Measurements from ENCODE around the gene ITGB1BP1. TPM values are rescaled to one million over a fixed set of nuclear protein-coding genes. Genes with fewer than 3 reads are reported as not detected.
A peak's percentile ranks its signal among the peaks of the same experiment; 100 is the strongest.

The ITGB1BP1 gene
- total and polyA plus RNA-seq, 2 of the 13 experiments (the other 11 are each of a cell fraction or from before 2014, with no cell fraction given) = 106 to 108 TPM

- peaks cover 8% of the 10 kb centered on the region; the same call in 1 of the 2 replicates for H3K4me1 ChIP-seq (ENCODE audit: insufficient read depth, low read length)
- no peak overlapping the region for H2AFZ ChIP-seq (ENCODE audit: low read length)
- ChIA-PET POLR2A (no interaction called here), CTCF (ENCODE audit: low intra/inter-chr PET ratio, low total read pairs) (no interaction called here)
- intact Hi-C loops (cut with micrococcal nuclease; ENCODE audit: unreplicated experiment) = no loop called here
- no peak overlapping the region for H3K27ac ChIP-seq (ENCODE audit: extremely low read length, insufficient read depth, low read length)
- 70% methylated on average over 7 of the region's 7 CpGs for WGBS (ENCODE audit: low lambda C conversion rate)
- H3K4me2 ChIP-seq (ENCODE audit: low read depth, low read length) = no peak overlapping the region
- H3K9me3 ChIP-seq (ENCODE audit: low read length) = no peaks in the 10 kb centered on the region
- DNase-seq (ENCODE audit: low spot score) = no peak
- no peaks in the 10 kb centered on the region for H4K20me1 ChIP-seq (ENCODE audit: insufficient read depth, low read length)
- H3K79me2 ChIP-seq (ENCODE audit: insufficient read depth, low read length) = no peaks in the 10 kb centered on the region
- no peak overlapping the region for H3K4me3 ChIP-seq (replicated peaks in 1 of 3; ENCODE audit: insufficient read depth in 1 of 3, low read depth in 2 of 3, low read length in 3 of 3)
- no peak for FAIRE-seq
- BruUV-seq (replicated peaks) = no TSS peak
- peaks cover 14 to 57% of the 10 kb centered on the region in 2 experiments for H3K36me3 ChIP-seq (replicated peaks in 1 of 2; ENCODE audit: control insufficient read depth in 1 of 2, insufficient read depth in 2 of 2, low read length in 2 of 2)
- H3K9ac ChIP-seq (ENCODE audit: insufficient read depth, low read depth, low read length) = no peak overlapping the region
- ATAC-seq = peak; percentile 64
- in situ Hi-C loops (cut with HindIII; ENCODE audit: extremely low pct_ligation_motif_present, low pct_unique_long_range_greater_than_20kb) = no loop called here
- H3K27me3 ChIP-seq (ENCODE audit: control insufficient read depth in 1 of 2, insufficient read depth in 2 of 2, low read length in 2 of 2) = no peaks in the 10 kb centered on the region
- TF ChIP-seq GATAD2A (CRISPR knock-in tag; IDR thresholded peaks at IDR 0.05) (peak; percentile 52; the same call in 1 of the 2 replicates), YEATS2 (CRISPR knock-in tag; IDR thresholded peaks at IDR 0.05; ENCODE audit: borderline replicate concordance) (no peak), NR2F6 (IDR thresholded peaks at IDR 0.05) (no peak), NR2F6 (CRISPR knock-in tag; IDR thresholded peaks at IDR 0.05) (no peak), FOSL2 (CRISPR knock-in tag; IDR thresholded peaks at IDR 0.05) (0 out of 2 replicates have a peak, but pooled peaks have one; percentile 13), ZNF576 (CRISPR knock-in tag; IDR thresholded peaks at IDR 0.05) (no peak), THYN1 (CRISPR knock-in tag; IDR thresholded peaks at IDR 0.05; ENCODE audit: borderline replicate concordance, low read depth) (no peak), NFAT5 (CRISPR knock-in tag; IDR thresholded peaks at IDR 0.05) (no peak), PREB (CRISPR knock-in tag; IDR thresholded peaks at IDR 0.05) (no peak), ZNF552 (CRISPR knock-in tag; IDR thresholded peaks at IDR 0.05; ENCODE audit: borderline replicate concordance) (no peak), ZNF121 (CRISPR knock-in tag; IDR thresholded peaks at IDR 0.05) (peak; percentile 95), HNF4A (CRISPR knock-in tag; IDR thresholded peaks at IDR 0.05) (peak; percentile 67), ZNF713 (CRISPR knock-in tag; IDR thresholded peaks at IDR 0.05) (no peak), TCF12 (IDR thresholded peaks at IDR 0.05) (no peak), TCF12 (CRISPR knock-in tag; IDR thresholded peaks at IDR 0.05) (no peak), HBP1 (CRISPR knock-in tag; IDR thresholded peaks at IDR 0.05; ENCODE audit: low read depth) (no peak), ZNF83 (CRISPR knock-in tag; IDR thresholded peaks at IDR 0.05; ENCODE audit: borderline replicate concordance) (no peak), CEBPG (CRISPR knock-in tag; IDR thresholded peaks at IDR 0.05) (peak; percentile 79), ZNF510 (CRISPR knock-in tag; IDR thresholded peaks at IDR 0.05; ENCODE audit: low read depth) (no peak), CEBPB (IDR thresholded peaks at IDR 0.05; ENCODE audit: borderline replicate concordance, low read depth, low read length) (peak; percentile 40; the same call in 1 of the 2 replicates)
Measured at GRCh38 chr2:9465170-9465569, 41.8 kb upstream of the ITGB1BP1 start.

Data from HepG2 (cell line).